ENCODE results near the gene TCOF1. TPM values are rescaled to one million over a fixed set of nuclear protein-coding genes. Genes with fewer than 3 reads are reported as not detected.

The TCOF1 gene
- total and polyA plus RNA-seq, 2 of the 8 experiments (the other 6 are each of a cell fraction or from before 2014, with no cell fraction given) = 35.9 to 170 TPM

DNA sequence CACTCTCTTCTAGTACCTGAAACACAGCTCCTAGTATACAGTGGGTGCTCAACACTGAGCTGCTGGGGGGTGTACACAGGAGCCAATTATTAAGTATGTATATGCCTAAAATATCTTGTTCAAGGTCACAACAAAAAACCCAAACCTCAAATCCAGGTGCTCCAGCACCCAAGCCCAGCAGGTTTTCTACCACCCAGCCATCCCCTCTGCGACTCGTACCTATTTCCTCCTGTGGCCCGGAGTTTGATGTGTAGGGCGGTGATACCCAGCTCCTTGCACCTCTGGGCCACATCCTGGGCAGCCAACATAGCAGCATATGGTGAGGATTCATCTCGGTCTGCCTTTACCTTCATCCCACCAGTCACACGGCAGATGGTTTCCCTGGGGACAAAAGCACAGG lies 89.1 kb downstream of the TCOF1 start:
- Histone ChIP-seq H3K27me3 (replicated peaks in 1 of 4; ENCODE audit: control insufficient read depth in 3 of 4, extremely low read depth in 1 of 4, insufficient read depth in 3 of 4, low read length in 3 of 4) (no peaks in the 10 kb centered on the region), H3K9me3 (ENCODE audit: insufficient read depth in 2 of 2, low read depth in 1 of 2, low read length in 1 of 2) (no peaks in the 10 kb centered on the region), H2AFZ (ENCODE audit: low read length) (no peak overlapping the region), H3K9ac (replicated peaks in 1 of 4; ENCODE audit: extremely low read depth in 1 of 4, low read depth in 3 of 4, low read length in 3 of 4) (no peak overlapping the region; a peak in 1 of 7 replicates), H4K5ac (ENCODE audit: insufficient read length, low read depth, low read length) (no peak overlapping the region), H3K4me3 (ENCODE audit: extremely low read depth in 1 of 4, insufficient read depth in 2 of 4, low read depth in 3 of 4, low read length in 4 of 4) (no peak overlapping the region), H3K14ac (ENCODE audit: insufficient read length) (no peak overlapping the region), H3K4me1 (replicated peaks in 1 of 4; ENCODE audit: control insufficient read depth in 3 of 4, insufficient read depth in 4 of 4, low read length in 3 of 4) (peaks cover 0 to 12% (median 7%) of the 10 kb centered on the region in 4 experiments), H2BK5ac (ENCODE audit: low read depth, low read length) (no peak overlapping the region), H2BK12ac (ENCODE audit: low read depth, low read length) (no peak overlapping the region), H3K23me2 (ENCODE audit: low read depth, low read length) (peaks cover 12% of the 10 kb centered on the region), H3K4me2 (ENCODE audit: insufficient read depth in 1 of 2, low read depth in 2 of 2, low read length in 2 of 2) (peak overlapping the region in 1 of 2 experiments; percentile 2; a peak in 1 of 4 replicates), H2BK120ac (replicated peaks; ENCODE audit: low read depth, low read length) (no peak overlapping the region), H4K20me1 (replicated peaks in 1 of 2; ENCODE audit: control insufficient read depth in 1 of 2, insufficient read depth in 2 of 2, low read length in 2 of 2) (peaks cover 19 to 31% of the 10 kb centered on the region in 2 experiments), H2AK5ac (ENCODE audit: low read depth, low read length) (no peak overlapping the region), H3K18ac (ENCODE audit: extremely low read depth, low read length) (no peak overlapping the region), H2BK15ac (ENCODE audit: low read length) (no peak overlapping the region), H3K4ac (replicated peaks; ENCODE audit: insufficient read length, low read depth, low read length) (no peak overlapping the region), H3K79me1 (ENCODE audit: low read depth, low read length) (peaks cover 4% of the 10 kb centered on the region), H3K56ac (replicated peaks; ENCODE audit: insufficient read length, low read depth, low read length) (no peak overlapping the region), H4K91ac (replicated peaks; ENCODE audit: insufficient read length, low read length) (no peak overlapping the region), H3K79me2 (ENCODE audit: control insufficient read depth in 1 of 2, insufficient read depth in 2 of 2, low read length in 2 of 2) (peaks cover 14 to 35% of the 10 kb centered on the region in 2 experiments), H3K23ac (ENCODE audit: insufficient read length) (no peak overlapping the region), H2BK20ac (ENCODE audit: low read length) (no peak overlapping the region), H3K36me3 (ENCODE audit: control insufficient read depth in 2 of 4, insufficient read depth in 4 of 4, low read length in 3 of 4) (peaks cover 44 to 59% (median 51%) of the 10 kb centered on the region in 4 experiments), H4K8ac (ENCODE audit: extremely low read depth, insufficient read depth, low read length) (no peak overlapping the region), H3K27ac (ENCODE audit: low read depth, low read length) (peak overlapping the region; percentile 17; the same call in 1 of the 2 replicates)
- FAIRE-seq = no peak
- DNase-seq (ENCODE audit: low read depth in 1 of 2, low spot score in 2 of 2) = no peak
- 97% methylated on average over 6 of the region's 6 CpGs; no CpG with 5 or more reads in 1 of the 2 experiments for WGBS, 2 experiments (ENCODE audit: extremely low coverage in 1 of 2, insufficient coverage in 1 of 2, insufficient read length in 1 of 2, insufficient replicate concordance in 2 of 2, low coverage in 1 of 2, low lambda C conversion rate in 2 of 2, missing lambda C conversion rate in 1 of 2)
- TF ChIP-seq CTBP2 (IDR thresholded peaks at IDR 0.05; ENCODE audit: borderline replicate concordance, insufficient read depth, insufficient read length, low read length) = no peak
- TF ChIP-seq KDM5A (IDR thresholded peaks at IDR 0.05; ENCODE audit: low read length) = no peak
- TF ChIP-seq, protein P1, sequence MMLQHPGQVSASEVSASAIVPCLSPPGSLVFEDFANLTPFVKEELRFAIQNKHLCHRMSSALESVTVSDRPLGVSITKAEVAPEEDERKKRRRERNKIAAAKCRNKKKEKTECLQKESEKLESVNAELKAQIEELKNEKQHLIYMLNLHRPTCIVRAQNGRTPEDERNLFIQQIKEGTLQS (IDR thresholded peaks at IDR 0.05; ENCODE audit: insufficient read depth, low read depth, low read length) = no peak
- TF ChIP-seq EP300 (IDR thresholded peaks at IDR 0.05; ENCODE audit: borderline replicate concordance in 1 of 2, low read depth in 2 of 2, low read length in 2 of 2) = no peak
- no peak for TF ChIP-seq GTF2F1 (IDR thresholded peaks at IDR 0.05; ENCODE audit: borderline replicate concordance, low read depth, low read length)
- TF ChIP-seq EZH2 (IDR thresholded peaks at IDR 0.05; ENCODE audit: low read depth, low read length, severe bottlenecking) = no peak
- TF ChIP-seq GABPA (IDR thresholded peaks at IDR 0.05; ENCODE audit: borderline replicate concordance, insufficient read depth, low read length) = no peak
- TF ChIP-seq HDAC2 (IDR thresholded peaks at IDR 0.05; ENCODE audit: borderline replicate concordance in 1 of 2, low read depth in 2 of 2, low read length in 2 of 2) = no peak
- ChIA-PET CTCF (ENCODE audit: partially characterized antibody) (interaction anchor here (0.6 to 3.1 kb wide), 11 partner anchors 9 to 253 kb away, joined by 3 to 17 read pairs (median 3); no protein-coding TSS in a partner anchor), POLR2A (ENCODE audit: partially characterized antibody) (interaction anchor here (0.6 to 7.7 kb wide), 28 partner anchors 10 to 258 kb away, joined by 3 to 51 read pairs (median 5); partner anchors contain the start of gene TCOF1)
